K562 (cell line): ENCODE results near the gene TMEM260.
"Not testable (repeated sequence)": the region's sequence is repeated elsewhere in the genome, so short reads cannot be mapped to it uniquely, and the experiment has no call there.

ENCODE experiments used
- BRD4 ChIP-seq: fragments of 200-600 bp; sonication (generic); IDR thresholded peaks from 2 replicates; pipeline ENCODE4 v1.6.1; 2017; ENCODE audit warnings: inconsistent platforms
- CEBPB ChIP-seq: fragments of 450-650 bp; IDR thresholded peaks from 2 replicates; pipeline ENCODE4 v1.6.1; 2016; ENCODE audit warnings: missing genetic modification characterization, missing compliant biosample characterization
- CHD2 ChIP-seq: IDR thresholded peaks from 2 replicates; pipeline ENCODE4 v1.6.1; 2011; ENCODE audit warnings: low read depth, low read length
- CHD4 ChIP-seq: fragments of 200-600 bp; sonication (generic); IDR thresholded peaks from 3 replicates; pipeline ENCODE4 v1.6.1; 2012; ENCODE audit warnings: low read depth, mild to moderate bottlenecking, mixed read lengths, low read length, inconsistent platforms; ENCODE audit not compliant: insufficient read depth, insufficient replicate concordance, poor library complexity, severe bottlenecking
- FOXM1 ChIP-seq, 2 experiments: fragments of 450-650 bp in 1 of 2; sonication (generic) in 1 of 2; formaldehyde crosslinking in 1 of 2; IDR thresholded peaks; 2 replicates each; pipeline versions ENCODE4 v1.6.1 to v1.9.0; 2017 to 2022; ENCODE audit warnings: low read depth in 2 of 2, mild to moderate bottlenecking in 2 of 2, missing genetic modification reagents in 1 of 2, moderate library complexity in 1 of 2
- POLR2AphosphoS2 ChIP-seq: IDR thresholded peaks from 2 replicates; pipeline ENCODE4 v1.6.1; 2012; ENCODE audit warnings: low read length, improper control_type of control experiment
- PPARD ChIP-seq: fragments of 250-450 bp; sonication (Bioruptor Pico); IDR thresholded peaks from 2 replicates; pipeline ENCODE4 v1.8.0; 2022; ENCODE audit warnings: inconsistent platforms, mild to moderate bottlenecking, moderate library complexity
- SIN3B ChIP-seq: fragments of 450-650 bp; IDR thresholded peaks from 2 replicates; pipeline ENCODE4 v1.6.1; 2017; ENCODE audit warnings: low read depth, mild to moderate bottlenecking, moderate library complexity
- ZNF324 ChIP-seq: fragments of 250-450 bp; sonication (Bioruptor Pico); IDR thresholded peaks from 2 replicates; pipeline ENCODE4 v1.4.0; 2020; ENCODE audit warnings: mild to moderate bottlenecking
- TF ChIP-seq, protein P1 (sequence below): fragments of 250-450 bp; sonication (Bioruptor Pico); IDR thresholded peaks from 2 replicates; pipeline ENCODE4 v1.5.0; 2020; ENCODE audit warnings: mild to moderate bottlenecking
- TF ChIP-seq, protein P2 (sequence below), 3 experiments: IDR thresholded peaks in 2 of 3; conservative IDR thresholded peaks in 1 of 3; 2 replicates each; pipeline ENCODE4 v1.5.1; 2011 to 2012; ENCODE audit warnings: low read length in 3 of 3, mild to moderate bottlenecking in 3 of 3, control low read depth in 2 of 3, improper control_type of control experiment in 1 of 3, inconsistent platforms in 1 of 3, low read depth in 1 of 3, mixed read lengths in 1 of 3, moderate library complexity in 1 of 3; ENCODE audit not compliant: insufficient read depth in 2 of 3

DNA sequence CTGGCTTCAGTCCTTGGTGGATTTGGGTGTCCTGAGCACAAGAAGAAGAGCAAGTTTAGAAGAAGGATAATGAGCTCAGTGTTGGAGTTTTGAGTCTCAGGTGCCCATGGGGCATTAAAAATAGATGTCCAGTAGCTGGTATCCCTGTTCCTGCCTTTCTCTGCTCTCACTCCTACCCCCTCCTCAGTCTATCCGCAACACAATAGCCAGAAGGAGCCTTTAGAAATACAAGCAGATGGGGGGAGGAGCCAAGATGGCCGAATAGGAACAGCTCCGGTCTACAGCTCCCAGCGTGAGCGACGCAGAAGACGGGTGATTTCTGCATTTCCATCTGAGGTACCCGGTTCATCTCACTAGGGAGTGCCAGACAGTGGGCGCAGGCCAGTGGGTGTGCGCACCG lies 87.7 kb downstream of the TMEM260 start:
- not testable (repeated sequence) for TF ChIP-seq SIN3B; CHD4; CEBPB (tag); CHD2; BRD4; POLR2AphosphoS2; PPARD (CRISPR knock-in tag); ZNF324 (CRISPR knock-in tag); FOXM1 (IDR thresholded peaks at IDR 0.05; ENCODE audit: low read depth); FOXM1 (CRISPR knock-in tag; IDR thresholded peaks at IDR 0.05; ENCODE audit: low read depth)
- TF ChIP-seq, protein P1, sequence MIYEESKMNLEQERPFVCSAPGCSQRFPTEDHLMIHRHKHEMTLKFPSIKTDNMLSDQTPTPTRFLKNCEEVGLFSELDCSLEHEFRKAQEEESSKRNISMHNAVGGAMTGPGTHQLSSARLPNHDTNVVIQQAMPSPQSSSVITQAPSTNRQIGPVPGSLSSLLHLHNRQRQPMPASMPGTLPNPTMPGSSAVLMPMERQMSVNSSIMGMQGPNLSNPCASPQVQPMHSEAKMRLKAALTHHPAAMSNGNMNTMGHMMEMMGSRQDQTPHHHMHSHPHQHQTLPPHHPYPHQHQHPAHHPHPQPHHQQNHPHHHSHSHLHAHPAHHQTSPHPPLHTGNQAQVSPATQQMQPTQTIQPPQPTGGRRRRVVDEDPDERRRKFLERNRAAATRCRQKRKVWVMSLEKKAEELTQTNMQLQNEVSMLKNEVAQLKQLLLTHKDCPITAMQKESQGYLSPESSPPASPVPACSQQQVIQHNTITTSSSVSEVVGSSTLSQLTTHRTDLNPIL (CRISPR knock-in tag): not testable (repeated sequence)
- TF ChIP-seq, protein P2, sequence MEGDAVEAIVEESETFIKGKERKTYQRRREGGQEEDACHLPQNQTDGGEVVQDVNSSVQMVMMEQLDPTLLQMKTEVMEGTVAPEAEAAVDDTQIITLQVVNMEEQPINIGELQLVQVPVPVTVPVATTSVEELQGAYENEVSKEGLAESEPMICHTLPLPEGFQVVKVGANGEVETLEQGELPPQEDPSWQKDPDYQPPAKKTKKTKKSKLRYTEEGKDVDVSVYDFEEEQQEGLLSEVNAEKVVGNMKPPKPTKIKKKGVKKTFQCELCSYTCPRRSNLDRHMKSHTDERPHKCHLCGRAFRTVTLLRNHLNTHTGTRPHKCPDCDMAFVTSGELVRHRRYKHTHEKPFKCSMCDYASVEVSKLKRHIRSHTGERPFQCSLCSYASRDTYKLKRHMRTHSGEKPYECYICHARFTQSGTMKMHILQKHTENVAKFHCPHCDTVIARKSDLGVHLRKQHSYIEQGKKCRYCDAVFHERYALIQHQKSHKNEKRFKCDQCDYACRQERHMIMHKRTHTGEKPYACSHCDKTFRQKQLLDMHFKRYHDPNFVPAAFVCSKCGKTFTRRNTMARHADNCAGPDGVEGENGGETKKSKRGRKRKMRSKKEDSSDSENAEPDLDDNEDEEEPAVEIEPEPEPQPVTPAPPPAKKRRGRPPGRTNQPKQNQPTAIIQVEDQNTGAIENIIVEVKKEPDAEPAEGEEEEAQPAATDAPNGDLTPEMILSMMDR (IDR thresholded peaks at IDR 0.05 in 2 of 3, conservative IDR thresholded peaks at IDR 0.05 in 1 of 3; ENCODE audit: insufficient read depth in 2 of 3, low read depth in 1 of 3, low read length in 3 of 3): not testable (repeated sequence)
